GDM1 (cell line): ENCODE results near the gene KLK6.
"Not testable (repeated sequence)": the region's sequence is repeated elsewhere in the genome, so short reads cannot be mapped to it uniquely, and the experiment has no call there.

Experiments used
- DNase-seq: peaks from one replicate; lab custom pipeline; 2025; lab: John Stamatoyannopoulos, UW

Gene KLK6

GRCh38 chr19:50992666-50993035, 23.3 kb upstream of the KLK6 start:
- no peak for DNase-seq

GRCh38 chr19:50984416-50984815, 15.0 kb upstream of the KLK6 start:
- DNase-seq, result not testable (repeated sequence)

- DNase-seq, result no peak
Measured at GRCh38 chr19:50983625-50984292, 14.4 kb upstream of the KLK6 start, which contains the start of gene KLK7. Gene KLK7 (minus strand): TSS chr19:50983917. CDS start chr19:50982399, 1,518 bp downstream.

- DNase-seq, result no peak
Measured at GRCh38 chr19:50982186-50982585, 12.8 kb upstream of the KLK6 start.

GRCh38 chr19:50981587-50982146, 12.3 kb upstream of the KLK6 start:
- no peak for DNase-seq

GRCh38 chr19:50980208-50980607, 10.8 kb upstream of the KLK6 start:
- no peak for DNase-seq

GRCh38 chr19:50979758-50980157, 10.4 kb upstream of the KLK6 start:
- no peak for DNase-seq

- DNase-seq, result no peak
Measured at GRCh38 chr19:50978772-50979390, 9.5 kb upstream of the KLK6 start.

GRCh38 chr19:50977626-50978025, 8.2 kb upstream of the KLK6 start:
- DNase-seq, result no peak

- DNase-seq, result no peak
Measured at GRCh38 chr19:50975766-50976165, 6.4 kb upstream of the KLK6 start.

GRCh38 chr19:50974702-50975556, 5.5 kb upstream of the KLK6 start:
- DNase-seq, result no peak

GRCh38 chr19:50972795-50973376, 3.5 kb upstream of the KLK6 start:
- DNase-seq, result no peak

- not testable (repeated sequence) for DNase-seq
Measured at GRCh38 chr19:50969810-50970209, 419 bp upstream of the KLK6 start.

GRCh38 chr19:50968716-50969412, 527 bp downstream of the KLK6 start:
- DNase-seq, result no peak

GRCh38 chr19:50967929-50968715, 1.3 kb downstream of the KLK6 start:
- no peak for DNase-seq

- no peak for DNase-seq
Measured at GRCh38 chr19:50964266-50964665, 5.1 kb downstream of the KLK6 start.

- DNase-seq, result no peak
Measured at GRCh38 chr19:50963381-50963780, 6.0 kb downstream of the KLK6 start.

GRCh38 chr19:50962245-50962644, 7.1 kb downstream of the KLK6 start:
- no peak for DNase-seq

- DNase-seq, result no peak
Measured at GRCh38 chr19:50959731-50960500, 9.5 kb downstream of the KLK6 start.

- no peak for DNase-seq
Measured at GRCh38 chr19:50957587-50957986, 11.8 kb downstream of the KLK6 start.
